ENCODE results near the gene TUBD1. TPM values are rescaled to one million over a fixed set of nuclear protein-coding genes. Genes with fewer than 3 reads are reported as not detected.
"Not testable (repeated sequence)": the region's sequence is repeated elsewhere in the genome, so short reads cannot be mapped to it uniquely, and the experiment has no call there.

TUBD1 gene
- polyA plus RNA-seq, 1 experiment = 2.3 TPM

- H3K27me3 ChIP-seq (ENCODE audit: control insufficient read depth, insufficient read depth, low read length) = no peaks in the 10 kb centered on the region
- no peak for DNase-seq (ENCODE audit: low read depth)
- H3K36me3 ChIP-seq (ENCODE audit: control insufficient read depth, insufficient read depth, low read length) = no peaks in the 10 kb centered on the region
- ChIA-PET CTCF (no interaction called here), POLR2A (interaction anchor here (0.6 to 0.7 kb wide), 2 partner anchors 14 to 15 kb away, joined by 7 to 22 read pairs; no protein-coding TSS in a partner anchor)
- peak; percentile 37 for TF ChIP-seq CTCF (IDR thresholded peaks at IDR 0.05; ENCODE audit: insufficient read depth, low read depth, low read length)
- H3K4me3 ChIP-seq (ENCODE audit: low read depth, low read length) = no peak overlapping the region
These were observed 39.4 kb downstream of the TUBD1 start for GRCh38 chr17:59853168-59853918.

GRCh38 chr17:59852847-59853167 is 39.9 kb downstream of the TUBD1 start:
- H3K36me3 ChIP-seq (ENCODE audit: control insufficient read depth, insufficient read depth, low read length); H3K27me3 ChIP-seq (ENCODE audit: control insufficient read depth, insufficient read depth, low read length); DNase-seq (ENCODE audit: low read depth); H3K4me3 ChIP-seq (ENCODE audit: low read depth, low read length); CTCF ChIA-PET: not testable (repeated sequence)
- POLR2A ChIA-PET = interaction anchor here (0.7 kb wide), 1 partner anchor 13 kb away, joined by 7 read pairs; no protein-coding TSS in a partner anchor

GRCh38 chr17:59851439-59852375 is 41.0 kb downstream of the TUBD1 start:
- H3K27me3 ChIP-seq (ENCODE audit: control insufficient read depth, insufficient read depth, low read length) = no peaks in the 10 kb centered on the region
- no peak for TF ChIP-seq CTCF (IDR thresholded peaks at IDR 0.05; ENCODE audit: insufficient read depth, low read depth, low read length)
- H3K4me3 ChIP-seq (ENCODE audit: low read depth, low read length) = no peak overlapping the region
- ChIA-PET POLR2A (interaction anchor here (0.6 to 1.1 kb wide), 2 partner anchors 8 to 10 kb away, joined by 4 to 8 read pairs; no protein-coding TSS in a partner anchor), CTCF (interaction anchor here (1.2 kb wide), 1 partner anchor 98 kb away, joined by 3 read pairs; no protein-coding TSS in a partner anchor)
- peak; percentile 87 for DNase-seq (ENCODE audit: low read depth)
- no peaks in the 10 kb centered on the region for H3K36me3 ChIP-seq (ENCODE audit: control insufficient read depth, insufficient read depth, low read length)

- ChIA-PET POLR2A (interaction anchor here (0.7 kb wide), 1 partner anchor 14 kb away, joined by 4 read pairs; no protein-coding TSS in a partner anchor), CTCF (interaction anchor here (1.1 to 1.3 kb wide), 3 partner anchors 8 to 108 kb away, joined by 3 to 6 read pairs (median 3); no protein-coding TSS in a partner anchor)
- DNase-seq (ENCODE audit: low read depth) = not testable (repeated sequence)
These were observed 42.4 kb downstream of the TUBD1 start for GRCh38 chr17:59850311-59850710.

GRCh38 chr17:59848778-59849177 is 44.0 kb downstream of the TUBD1 start:
- POLR2A ChIA-PET = interaction anchor here (0.6 to 0.9 kb wide), 3 partner anchors 17 to 1217 kb away, joined by 4 to 5 read pairs (median 4); no protein-coding TSS in a partner anchor
- Histone ChIP-seq H3K4me3 (ENCODE audit: low read depth, low read length) (no peak overlapping the region), H3K27me3 (ENCODE audit: control insufficient read depth, insufficient read depth, low read length) (no peaks in the 10 kb centered on the region), H3K36me3 (ENCODE audit: control insufficient read depth, insufficient read depth, low read length) (no peaks in the 10 kb centered on the region)
- no peak for TF ChIP-seq CTCF (IDR thresholded peaks at IDR 0.05; ENCODE audit: insufficient read depth, low read depth, low read length)
- CTCF ChIA-PET = interaction anchor here (0.6 to 3.1 kb wide), 4 partner anchors 8 to 102 kb away, joined by 3 to 18 read pairs (median 5); no protein-coding TSS in a partner anchor
- DNase-seq (ENCODE audit: low read depth) = no peak

More at GRCh38 chr17:59850311-59850710, 42.4 kb downstream of the TUBD1 start:
- not testable (repeated sequence) for H3K27me3 ChIP-seq (ENCODE audit: control insufficient read depth, insufficient read depth, low read length); H3K36me3 ChIP-seq (ENCODE audit: control insufficient read depth, insufficient read depth, low read length); H3K4me3 ChIP-seq (ENCODE audit: low read depth, low read length)

GRCh38 chr17:59848385-59848668 is 44.4 kb downstream of the TUBD1 start:
- Histone ChIP-seq H3K27me3 (ENCODE audit: control insufficient read depth, insufficient read depth, low read length) (no peaks in the 10 kb centered on the region), H3K36me3 (ENCODE audit: control insufficient read depth, insufficient read depth, low read length) (no peaks in the 10 kb centered on the region), H3K4me3 (ENCODE audit: low read depth, low read length) (no peak overlapping the region)
- no peak for TF ChIP-seq CTCF (IDR thresholded peaks at IDR 0.05; ENCODE audit: insufficient read depth, low read depth, low read length)
- ChIA-PET POLR2A (interaction anchor here (0.6 to 0.9 kb wide), 2 partner anchors 94 to 1216 kb away, joined by 4 read pairs; no protein-coding TSS in a partner anchor), CTCF (interaction anchor here (0.6 to 4.0 kb wide), 4 partner anchors 8 to 101 kb away, joined by 3 to 24 read pairs (median 11); no protein-coding TSS in a partner anchor)
- no peak for DNase-seq (ENCODE audit: low read depth)

All from BJ (cell line).